Measurements from ENCODE around the gene OR52B2.
"Not testable (repeated sequence)": the region's sequence is repeated elsewhere in the genome, so short reads cannot be mapped to it uniquely, and the experiment has no call there.

The OR52B2 gene

GRCh38 chr11:6152126-6152525, 18.0 kb downstream of the OR52B2 start:
- DNase-seq (ENCODE audit: low read depth, low spot score), result no peak

GRCh38 chr11:6151117-6151516, 19.0 kb downstream of the OR52B2 start:
- no peak for DNase-seq (ENCODE audit: low read depth, low spot score)

- DNase-seq (ENCODE audit: low read depth, low spot score), result not testable (repeated sequence)
Measured at GRCh38 chr11:6143737-6144136, 26.4 kb downstream of the OR52B2 start.

GRCh38 chr11:6142936-6143335, 27.2 kb downstream of the OR52B2 start:
- no peak for DNase-seq (ENCODE audit: low read depth, low spot score)

- DNase-seq (ENCODE audit: low read depth, low spot score), result not testable (repeated sequence)
Measured at GRCh38 chr11:6135936-6136335, 34.2 kb downstream of the OR52B2 start.

- DNase-seq (ENCODE audit: low read depth, low spot score), result no peak
Measured at GRCh38 chr11:6132431-6132830, 37.7 kb downstream of the OR52B2 start.

- DNase-seq (ENCODE audit: low read depth, low spot score), result no peak
Measured at GRCh38 chr11:6129635-6130034, 40.5 kb downstream of the OR52B2 start.

- DNase-seq (ENCODE audit: low read depth, low spot score), result no peak
Measured at GRCh38 chr11:6129011-6129410, 41.1 kb downstream of the OR52B2 start.

GRCh38 chr11:6127881-6128280, 42.2 kb downstream of the OR52B2 start:
- DNase-seq (ENCODE audit: low read depth, low spot score), result no peak

- no peak for DNase-seq (ENCODE audit: low read depth, low spot score)
Measured at GRCh38 chr11:6124245-6124644, 45.9 kb downstream of the OR52B2 start.

Data from brain pericyte (primary cell).